ENCODE measurements around the gene PSKH1. TPM values are rescaled to one million over a fixed set of nuclear protein-coding genes. Genes with fewer than 3 reads are reported as not detected.
A peak's percentile ranks its signal among the peaks of the same experiment; 100 is the strongest.

Gene PSKH1
- total and polyA plus RNA-seq, 4 donors = 8.3 to 23.8 (median 13.8) TPM

DNA sequence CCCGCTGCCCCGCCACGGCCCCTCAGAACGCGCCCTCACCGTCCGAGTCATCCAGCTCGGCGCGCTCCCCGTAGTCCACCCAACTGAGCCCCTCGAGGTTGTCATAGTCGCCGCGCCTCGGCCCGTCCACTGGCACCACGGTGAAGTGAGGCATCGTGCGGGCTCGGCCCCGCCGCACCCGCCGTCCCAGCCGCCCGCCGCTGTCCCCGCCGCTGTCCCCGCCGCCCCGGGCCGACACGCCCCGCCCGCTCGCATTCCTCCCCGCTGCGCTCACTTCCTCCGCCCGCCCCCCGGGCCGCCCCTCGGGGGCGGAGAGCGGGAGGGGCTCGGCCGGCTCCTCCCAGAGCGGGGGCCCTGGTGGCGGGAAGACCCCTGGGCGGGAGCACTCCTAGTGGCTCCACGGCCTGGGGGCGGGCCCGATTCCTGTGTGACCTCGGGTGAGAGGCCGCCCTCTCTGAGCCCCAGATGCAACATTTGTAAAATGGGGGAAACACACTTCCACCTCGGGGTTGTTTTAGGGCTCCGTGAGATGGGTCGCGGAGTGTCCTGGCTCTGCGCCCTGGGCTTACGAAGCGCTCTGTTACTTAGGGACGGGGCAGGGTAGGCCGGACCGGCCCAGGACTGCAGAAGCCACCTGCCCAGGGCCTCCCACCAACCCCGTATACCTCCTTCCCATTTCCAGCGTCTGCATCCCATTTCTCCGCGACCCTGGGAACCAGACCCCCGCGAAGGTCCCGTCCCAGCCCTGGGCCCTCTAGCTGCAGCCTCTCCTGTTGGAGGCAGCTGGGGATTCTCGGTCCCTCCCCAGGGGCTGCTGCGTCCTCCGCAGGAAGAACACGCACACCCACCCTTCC is 75.6 kb downstream of the PSKH1 start, which contains the start of gene SLC12A4:
TSS of gene SLC12A4 (minus strand) at position 238 of the 854 bp plus-strand sequence. CDS start at position 154, 84 bp downstream.
- WGBS = 1% methylated on average over 78 of the region's 78 CpGs
- peak within 1 kb of the TSS; percentile 60 to 88 for H3K9ac ChIP-seq (ENCODE audit: low read depth in 1 of 2, low read length in 2 of 2)
- H3K4me3 ChIP-seq (ENCODE audit: low read depth in 1 of 3, low read length in 3 of 3) = peak within 1 kb of the TSS; percentile 66 to 82 (median 80)
- peak within 1 kb of the TSS; percentile 80 to 91 for H3K27ac ChIP-seq (ENCODE audit: low read depth in 1 of 2, low read length in 2 of 2)
- H3K9me3 ChIP-seq (ENCODE audit: control insufficient read depth in 4 of 4, low read length in 3 of 4) = no peaks in the 10 kb centered on the region
- no peaks in the 10 kb centered on the region for H3K36me3 ChIP-seq (ENCODE audit: control insufficient read depth in 4 of 4, insufficient read depth in 3 of 4, low read depth in 1 of 4, low read length in 3 of 4)
- H3K27me3 ChIP-seq (ENCODE audit: control insufficient read depth in 4 of 4, insufficient read depth in 4 of 4, low read length in 3 of 4) = no peaks in the 10 kb centered on the region
- DNase-seq (ENCODE audit: low spot score) = peak; percentile 81
- TF ChIP-seq SP1 (IDR thresholded peaks at IDR 0.05) (no peak), GABPA (IDR thresholded peaks at IDR 0.05 in 1 of 2, conservative IDR thresholded peaks at IDR 0.05 in 1 of 2) (peak in 1 of 2 donors; percentile 35)
- H3K4me1 ChIP-seq (ENCODE audit: control insufficient read depth in 4 of 4, insufficient read depth in 4 of 4, low read length in 3 of 4) = peaks cover 3 to 26% (median 18%) of the 10 kb centered on the region in 4 donors

- no peaks in the 10 kb centered on the region for H3K9me3 ChIP-seq (ENCODE audit: control insufficient read depth in 4 of 4, low read length in 3 of 4)
- no peaks in the 10 kb centered on the region for H3K36me3 ChIP-seq (ENCODE audit: control insufficient read depth in 4 of 4, insufficient read depth in 3 of 4, low read depth in 1 of 4, low read length in 3 of 4)
- DNase-seq (ENCODE audit: low spot score) = peak; percentile 66
- WGBS = 55% methylated on average over 40 of the region's 40 CpGs
- H3K4me3 ChIP-seq (ENCODE audit: low read depth in 1 of 3, low read length in 3 of 3) = peak overlapping the region; percentile 63 to 80 (median 76)
- peaks cover 3 to 26% (median 18%) of the 10 kb centered on the region in 4 donors for H3K4me1 ChIP-seq (ENCODE audit: control insufficient read depth in 4 of 4, insufficient read depth in 4 of 4, low read length in 3 of 4)
- peak overlapping the region; percentile 60 to 67 for H3K9ac ChIP-seq (ENCODE audit: low read depth in 1 of 2, low read length in 2 of 2)
- H3K27me3 ChIP-seq (ENCODE audit: control insufficient read depth in 4 of 4, insufficient read depth in 4 of 4, low read length in 3 of 4) = no peaks in the 10 kb centered on the region
- H3K27ac ChIP-seq (ENCODE audit: low read depth in 1 of 2, low read length in 2 of 2) = peak overlapping the region; percentile 80 to 91
- TF ChIP-seq, protein P1, sequence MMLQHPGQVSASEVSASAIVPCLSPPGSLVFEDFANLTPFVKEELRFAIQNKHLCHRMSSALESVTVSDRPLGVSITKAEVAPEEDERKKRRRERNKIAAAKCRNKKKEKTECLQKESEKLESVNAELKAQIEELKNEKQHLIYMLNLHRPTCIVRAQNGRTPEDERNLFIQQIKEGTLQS (IDR thresholded peaks at IDR 0.05) = no peak
Measured at GRCh38 chr16:67969254-67970039, 76.4 kb downstream of the PSKH1 start.

DNA sequence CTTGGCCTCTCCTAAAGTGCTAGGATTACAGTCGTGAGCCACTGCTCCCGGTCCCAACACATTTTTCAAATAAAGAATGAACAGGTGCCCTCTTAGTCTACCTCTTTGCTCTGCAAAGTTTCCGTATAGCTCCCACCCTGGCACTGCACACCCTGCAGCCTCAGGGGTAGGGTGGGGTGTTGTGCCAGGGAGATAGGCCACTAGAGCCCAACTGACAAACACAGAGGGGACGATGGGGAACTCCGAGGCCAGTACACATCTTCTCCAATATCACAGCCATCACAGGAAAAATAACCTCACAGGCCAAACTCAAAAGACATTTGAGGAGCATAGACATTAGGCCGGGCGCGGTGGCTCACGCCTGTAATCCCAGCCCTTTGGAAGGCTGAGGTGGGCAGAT is 78.1 kb downstream of the PSKH1 start:
- Histone ChIP-seq H3K27ac (ENCODE audit: low read depth in 1 of 2, low read length in 2 of 2) (no peak overlapping the region), H3K9ac (ENCODE audit: low read depth in 1 of 2, low read length in 2 of 2) (no peak overlapping the region), H3K4me1 (ENCODE audit: control insufficient read depth in 4 of 4, insufficient read depth in 4 of 4, low read length in 3 of 4) (peaks cover 3 to 21% (median 16%) of the 10 kb centered on the region in 4 donors), H3K9me3 (ENCODE audit: control insufficient read depth in 4 of 4, low read length in 3 of 4) (no peaks in the 10 kb centered on the region), H3K4me3 (ENCODE audit: low read depth in 1 of 3, low read length in 3 of 3) (no peak overlapping the region), H3K36me3 (ENCODE audit: control insufficient read depth in 4 of 4, insufficient read depth in 3 of 4, low read depth in 1 of 4, low read length in 3 of 4) (no peaks in the 10 kb centered on the region), H3K27me3 (ENCODE audit: control insufficient read depth in 4 of 4, insufficient read depth in 4 of 4, low read length in 3 of 4) (no peaks in the 10 kb centered on the region)
- no peak for TF ChIP-seq HNF4G (IDR thresholded peaks at IDR 0.05)
- no peak for TF ChIP-seq RAD21 (IDR thresholded peaks at IDR 0.05)
- no peak for TF ChIP-seq JUND (IDR thresholded peaks at IDR 0.05)
- no peak for TF ChIP-seq TAF1 (conservative IDR thresholded peaks at IDR 0.05)
- TF ChIP-seq, protein P2, sequence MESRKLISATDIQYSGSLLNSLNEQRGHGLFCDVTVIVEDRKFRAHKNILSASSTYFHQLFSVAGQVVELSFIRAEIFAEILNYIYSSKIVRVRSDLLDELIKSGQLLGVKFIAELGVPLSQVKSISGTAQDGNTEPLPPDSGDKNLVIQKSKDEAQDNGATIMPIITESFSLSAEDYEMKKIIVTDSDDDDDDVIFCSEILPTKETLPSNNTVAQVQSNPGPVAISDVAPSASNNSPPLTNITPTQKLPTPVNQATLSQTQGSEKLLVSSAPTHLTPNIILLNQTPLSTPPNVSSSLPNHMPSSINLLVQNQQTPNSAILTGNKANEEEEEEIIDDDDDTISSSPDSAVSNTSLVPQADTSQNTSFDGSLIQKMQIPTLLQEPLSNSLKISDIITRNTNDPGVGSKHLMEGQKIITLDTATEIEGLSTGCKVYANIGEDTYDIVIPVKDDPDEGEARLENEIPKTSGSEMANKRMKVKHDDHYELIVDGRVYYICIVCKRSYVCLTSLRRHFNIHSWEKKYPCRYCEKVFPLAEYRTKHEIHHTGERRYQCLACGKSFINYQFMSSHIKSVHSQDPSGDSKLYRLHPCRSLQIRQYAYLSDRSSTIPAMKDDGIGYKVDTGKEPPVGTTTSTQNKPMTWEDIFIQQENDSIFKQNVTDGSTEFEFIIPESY (IDR thresholded peaks at IDR 0.05) = no peak
- TF ChIP-seq GABPA (IDR thresholded peaks at IDR 0.05 in 1 of 2, conservative IDR thresholded peaks at IDR 0.05 in 1 of 2) = no peak
- TF ChIP-seq HNF4A (conservative IDR thresholded peaks at IDR 0.05) = no peak
- TF ChIP-seq FOXA1 (IDR thresholded peaks at IDR 0.05) = no peak
- TF ChIP-seq CTCF (IDR thresholded peaks at IDR 0.05; ENCODE audit: low read depth, low read length, missing input control) = no peak
- TF ChIP-seq FOXA2 (IDR thresholded peaks at IDR 0.05) = no peak
- TF ChIP-seq YY1 (IDR thresholded peaks at IDR 0.05) = no peak
- TF ChIP-seq SP1 (IDR thresholded peaks at IDR 0.05) = no peak
- TF ChIP-seq, protein P3, sequence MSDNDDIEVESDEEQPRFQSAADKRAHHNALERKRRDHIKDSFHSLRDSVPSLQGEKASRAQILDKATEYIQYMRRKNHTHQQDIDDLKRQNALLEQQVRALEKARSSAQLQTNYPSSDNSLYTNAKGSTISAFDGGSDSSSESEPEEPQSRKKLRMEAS (IDR thresholded peaks at IDR 0.05) = no peak
- no peak for TF ChIP-seq RXRA (IDR thresholded peaks at IDR 0.05)
- no peak for TF ChIP-seq NR2F2 (IDR thresholded peaks at IDR 0.05)
- TF ChIP-seq, protein P4, sequence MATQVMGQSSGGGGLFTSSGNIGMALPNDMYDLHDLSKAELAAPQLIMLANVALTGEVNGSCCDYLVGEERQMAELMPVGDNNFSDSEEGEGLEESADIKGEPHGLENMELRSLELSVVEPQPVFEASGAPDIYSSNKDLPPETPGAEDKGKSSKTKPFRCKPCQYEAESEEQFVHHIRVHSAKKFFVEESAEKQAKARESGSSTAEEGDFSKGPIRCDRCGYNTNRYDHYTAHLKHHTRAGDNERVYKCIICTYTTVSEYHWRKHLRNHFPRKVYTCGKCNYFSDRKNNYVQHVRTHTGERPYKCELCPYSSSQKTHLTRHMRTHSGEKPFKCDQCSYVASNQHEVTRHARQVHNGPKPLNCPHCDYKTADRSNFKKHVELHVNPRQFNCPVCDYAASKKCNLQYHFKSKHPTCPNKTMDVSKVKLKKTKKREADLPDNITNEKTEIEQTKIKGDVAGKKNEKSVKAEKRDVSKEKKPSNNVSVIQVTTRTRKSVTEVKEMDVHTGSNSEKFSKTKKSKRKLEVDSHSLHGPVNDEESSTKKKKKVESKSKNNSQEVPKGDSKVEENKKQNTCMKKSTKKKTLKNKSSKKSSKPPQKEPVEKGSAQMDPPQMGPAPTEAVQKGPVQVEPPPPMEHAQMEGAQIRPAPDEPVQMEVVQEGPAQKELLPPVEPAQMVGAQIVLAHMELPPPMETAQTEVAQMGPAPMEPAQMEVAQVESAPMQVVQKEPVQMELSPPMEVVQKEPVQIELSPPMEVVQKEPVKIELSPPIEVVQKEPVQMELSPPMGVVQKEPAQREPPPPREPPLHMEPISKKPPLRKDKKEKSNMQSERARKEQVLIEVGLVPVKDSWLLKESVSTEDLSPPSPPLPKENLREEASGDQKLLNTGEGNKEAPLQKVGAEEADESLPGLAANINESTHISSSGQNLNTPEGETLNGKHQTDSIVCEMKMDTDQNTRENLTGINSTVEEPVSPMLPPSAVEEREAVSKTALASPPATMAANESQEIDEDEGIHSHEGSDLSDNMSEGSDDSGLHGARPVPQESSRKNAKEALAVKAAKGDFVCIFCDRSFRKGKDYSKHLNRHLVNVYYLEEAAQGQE (IDR thresholded peaks at IDR 0.05) = no peak
- no peak for TF ChIP-seq EGR1 (IDR thresholded peaks at IDR 0.05; ENCODE audit: low read depth in 2 of 2)
- no peak for DNase-seq (ENCODE audit: low spot score)
- WGBS = 95% methylated on average over 9 of the region's 9 CpGs

All from liver (tissue), 9 donors.